Tibial artery (tissue), 4 donors: ENCODE results near the gene DDX20.

ENCODE experiments used
- DNase-seq, 2 donors: peaks; one replicate each; pipeline ENCODE4 v3.0.0-alpha.2; 2019
- H3K27ac ChIP-seq, 2 donors: fragments of 200-600 bp; sonication (generic) in 1 of 2; 1 replicate in 1 of 2; 2 replicates in 1 of 2; pipeline ENCODE4 v1.5.1; 2018 to 2019; ENCODE audit warnings: mild to moderate bottlenecking in 1 of 2
- H3K27me3 ChIP-seq, 2 donors: fragments of 200-600 bp; sonication (generic) in 1 of 2; one replicate each; pipeline versions ENCODE4 v1.5.1 to v1.6.0; 2016 to 2019
- H3K36me3 ChIP-seq, 3 donors: fragments of 200-600 bp; sonication (generic) in 2 of 3; one replicate each; pipeline ENCODE4 v1.5.1; 2016 to 2019; ENCODE audit warnings: mild to moderate bottlenecking in 2 of 3
- H3K4me1 ChIP-seq, 4 donors: fragments of 200-600 bp; sonication (generic) in 2 of 4; 1 replicate in 3 of 4; 2 replicates in 1 of 4; pipeline ENCODE4 v1.5.1; 2016 to 2019
- H3K4me3 ChIP-seq, 2 donors: fragments of 200-600 bp; sonication (generic) in 1 of 2; 1 replicate in 1 of 2; 2 replicates in 1 of 2; pipeline ENCODE4 v1.5.1; 2018 to 2019; ENCODE audit warnings: mild to moderate bottlenecking in 2 of 2
- H3K9me3 ChIP-seq, 3 donors: fragments of 200-600 bp; sonication (generic) in 1 of 3; one replicate each; pipeline ENCODE4 v1.5.1; 2016 to 2019
- intact Hi-C: fragments of 100-400 bp; cut with DNase I; formaldehyde crosslinking; loops from one replicate; pipeline ENCODE4 v1.15.0; 2023; ENCODE audit warnings: low total_unique reads
- TF ChIP-seq, protein P1 (sequence below), 2 experiments: fragments of 200-600 bp in 1 of 2; fragments of 450-650 bp in 1 of 2; IDR thresholded peaks; one replicate each; pipeline ENCODE4 v1.5.1; 2017 to 2019; ENCODE audit warnings: antibody characterized with exemption in 2 of 2, mild to moderate bottlenecking in 1 of 2, moderate library complexity in 1 of 2

DDX20 gene

DNA sequence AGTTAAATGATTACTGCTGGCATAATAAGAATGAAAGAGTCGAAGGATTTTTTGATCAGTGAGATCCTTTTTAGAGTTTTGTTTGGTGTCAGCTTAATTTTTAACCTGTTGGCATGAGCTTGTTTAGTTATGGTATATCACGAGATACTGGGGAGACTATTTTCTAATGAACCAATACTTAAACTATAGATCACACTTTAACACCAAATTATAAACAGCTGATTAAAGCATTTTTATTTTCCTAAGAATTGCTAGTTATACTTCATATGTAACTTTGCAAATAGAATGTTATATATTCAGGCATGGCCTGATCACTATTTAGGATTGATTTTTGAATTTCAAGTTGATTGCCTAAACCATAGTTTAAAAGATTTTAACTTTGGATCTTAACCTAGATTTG is 6.0 kb downstream of the DDX20 start:
- intact Hi-C loops: no loop called here
- H3K9me3 ChIP-seq: no peaks in the 10 kb centered on the region
- peaks cover 50 to 63% (median 52%) of the 10 kb centered on the region in 3 donors for H3K36me3 ChIP-seq
- DNase-seq: no peak
- TF ChIP-seq, protein P1, sequence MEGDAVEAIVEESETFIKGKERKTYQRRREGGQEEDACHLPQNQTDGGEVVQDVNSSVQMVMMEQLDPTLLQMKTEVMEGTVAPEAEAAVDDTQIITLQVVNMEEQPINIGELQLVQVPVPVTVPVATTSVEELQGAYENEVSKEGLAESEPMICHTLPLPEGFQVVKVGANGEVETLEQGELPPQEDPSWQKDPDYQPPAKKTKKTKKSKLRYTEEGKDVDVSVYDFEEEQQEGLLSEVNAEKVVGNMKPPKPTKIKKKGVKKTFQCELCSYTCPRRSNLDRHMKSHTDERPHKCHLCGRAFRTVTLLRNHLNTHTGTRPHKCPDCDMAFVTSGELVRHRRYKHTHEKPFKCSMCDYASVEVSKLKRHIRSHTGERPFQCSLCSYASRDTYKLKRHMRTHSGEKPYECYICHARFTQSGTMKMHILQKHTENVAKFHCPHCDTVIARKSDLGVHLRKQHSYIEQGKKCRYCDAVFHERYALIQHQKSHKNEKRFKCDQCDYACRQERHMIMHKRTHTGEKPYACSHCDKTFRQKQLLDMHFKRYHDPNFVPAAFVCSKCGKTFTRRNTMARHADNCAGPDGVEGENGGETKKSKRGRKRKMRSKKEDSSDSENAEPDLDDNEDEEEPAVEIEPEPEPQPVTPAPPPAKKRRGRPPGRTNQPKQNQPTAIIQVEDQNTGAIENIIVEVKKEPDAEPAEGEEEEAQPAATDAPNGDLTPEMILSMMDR (IDR thresholded peaks at IDR 0.05): no peak
- peaks cover 0 to 9% (median 6%) of the 10 kb centered on the region in 4 donors for H3K4me1 ChIP-seq
- H3K4me3 ChIP-seq: no peak overlapping the region
- no peak overlapping the region for H3K27ac ChIP-seq
- H3K27me3 ChIP-seq: no peaks in the 10 kb centered on the region

DNA sequence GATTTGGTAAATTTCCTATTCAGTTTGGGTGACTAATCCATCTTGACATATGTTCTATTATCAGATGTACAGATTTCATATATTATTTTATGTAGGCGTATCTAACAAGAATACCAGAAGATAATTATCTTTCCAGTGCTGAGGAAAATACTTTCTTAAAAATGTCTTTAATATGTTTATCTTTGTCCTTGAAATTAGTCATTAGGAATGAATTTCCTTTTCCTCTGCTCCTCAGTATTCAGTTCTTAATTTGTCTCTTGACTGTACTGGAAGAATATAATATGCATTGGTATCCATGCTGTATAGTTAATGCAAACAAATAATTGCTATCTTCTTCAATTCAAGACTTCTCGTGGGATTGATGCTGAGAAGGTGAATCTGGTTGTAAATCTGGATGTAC is 6.6 kb downstream of the DDX20 start:
- no peaks in the 10 kb centered on the region for H3K27me3 ChIP-seq
- peaks cover 0 to 3% (median under 1%) of the 10 kb centered on the region in 4 donors for H3K4me1 ChIP-seq
- H3K9me3 ChIP-seq: no peaks in the 10 kb centered on the region
- H3K27ac ChIP-seq: no peak overlapping the region
- TF ChIP-seq, protein P1 (IDR thresholded peaks at IDR 0.05): no peak
- DNase-seq: no peak
- peaks cover 56 to 68% (median 58%) of the 10 kb centered on the region in 3 donors for H3K36me3 ChIP-seq
- no peak overlapping the region for H3K4me3 ChIP-seq
- intact Hi-C loops: no loop called here

DNA sequence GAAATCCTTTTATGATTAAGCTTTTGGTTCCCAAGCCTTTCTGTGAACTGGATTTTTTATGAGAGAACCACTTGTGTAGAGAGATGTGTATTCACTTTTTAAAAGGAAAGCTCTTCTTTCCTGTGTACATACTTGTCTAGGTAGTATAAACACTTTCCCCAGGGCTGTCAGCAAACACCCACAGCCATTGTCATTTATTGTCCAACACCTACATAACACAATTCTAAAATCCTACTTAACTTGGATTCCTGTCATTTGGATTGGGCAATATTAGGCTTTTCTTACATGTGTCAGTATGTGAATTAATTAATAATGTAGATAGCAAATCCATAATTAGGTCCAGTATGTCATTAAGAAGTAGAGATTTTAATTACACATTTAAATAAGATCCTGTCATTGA is 12.3 kb downstream of the DDX20 start:
- TF ChIP-seq, protein P1 (IDR thresholded peaks at IDR 0.05): no peak
- Histone ChIP-seq H3K4me1 (no peaks in the 10 kb centered on the region), H3K9me3 (no peaks in the 10 kb centered on the region), H3K4me3 (no peak overlapping the region), H3K27ac (no peak overlapping the region), H3K27me3 (no peaks in the 10 kb centered on the region), H3K36me3 (peaks cover 31 to 60% (median 48%) of the 10 kb centered on the region in 3 donors)
- no peak for DNase-seq
- intact Hi-C loops: loop anchor here (5.0 kb wide), 1 partner anchor 286 kb away; no protein-coding TSS in a partner anchor

DNA sequence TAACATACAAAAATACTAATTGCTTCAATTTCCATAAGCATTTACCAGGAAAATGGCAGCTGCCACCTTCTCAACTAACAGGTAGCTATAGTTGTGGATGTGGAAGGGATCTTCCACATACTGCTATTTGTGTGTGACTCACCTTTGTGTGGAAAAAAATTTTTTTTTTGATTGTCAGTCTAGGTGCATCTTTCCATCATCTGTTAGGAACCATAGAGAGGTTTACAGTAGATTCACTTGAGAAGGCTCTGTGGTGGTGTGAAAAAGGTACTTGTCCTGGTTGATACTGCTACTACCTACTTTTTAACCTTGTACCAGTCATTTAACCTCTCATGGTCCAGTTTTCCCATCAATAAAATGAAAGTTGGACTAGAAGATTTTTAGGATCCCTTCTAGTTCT is 12.9 kb downstream of the DDX20 start:
- H3K9me3 ChIP-seq: no peaks in the 10 kb centered on the region
- no peak for DNase-seq
- no peaks in the 10 kb centered on the region for H3K4me1 ChIP-seq
- peaks cover 25 to 54% (median 42%) of the 10 kb centered on the region in 3 donors for H3K36me3 ChIP-seq
- intact Hi-C loops: loop anchor here (5.0 kb wide), 1 partner anchor 286 kb away; no protein-coding TSS in a partner anchor
- H3K27me3 ChIP-seq: no peaks in the 10 kb centered on the region
- no peak overlapping the region for H3K27ac ChIP-seq
- TF ChIP-seq, protein P1 (IDR thresholded peaks at IDR 0.05): no peak
- H3K4me3 ChIP-seq: no peak overlapping the region

DNA sequence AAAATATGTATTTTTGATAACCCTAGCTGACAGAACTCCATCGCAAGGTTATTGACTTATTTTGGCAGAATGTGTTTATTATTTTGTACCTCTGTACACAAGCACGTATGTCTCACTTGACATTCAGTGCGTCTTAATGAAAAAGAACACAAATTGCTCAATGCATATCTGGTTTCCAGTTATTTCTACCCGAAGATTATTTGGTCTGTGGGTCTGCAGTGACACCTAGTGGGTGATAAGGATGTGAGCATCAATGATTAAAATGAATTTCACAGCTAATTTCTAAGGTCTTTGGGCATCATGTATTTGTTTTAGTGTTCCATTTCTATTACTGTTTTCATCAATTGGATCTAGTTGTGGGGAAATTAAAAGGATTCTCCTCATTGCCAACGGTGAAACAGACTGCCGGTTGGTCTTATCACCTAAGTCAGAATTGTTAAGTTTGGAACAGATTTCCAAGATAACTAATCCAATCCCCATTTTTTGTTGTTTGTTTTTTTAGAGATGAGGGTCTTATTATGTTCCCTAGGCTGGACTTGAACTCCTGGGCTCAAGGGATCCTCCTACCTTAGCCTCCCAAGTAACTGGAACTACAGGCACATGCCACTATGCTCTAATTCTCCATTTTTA is 13.9 kb downstream of the DDX20 start:
- Histone ChIP-seq H3K27me3 (no peaks in the 10 kb centered on the region), H3K4me1 (no peaks in the 10 kb centered on the region), H3K27ac (peak overlapping the region in 1 of 2 donors; percentile 23), H3K9me3 (no peaks in the 10 kb centered on the region), H3K4me3 (no peak overlapping the region), H3K36me3 (peaks cover 20 to 45% (median 34%) of the 10 kb centered on the region in 3 donors)
- TF ChIP-seq, protein P1 (IDR thresholded peaks at IDR 0.05): peak; percentile 86 to 87
- intact Hi-C loops: loop anchor here (5.0 kb wide), 1 partner anchor 287 kb away; no protein-coding TSS in a partner anchor
- no peak for DNase-seq
